HG03457 (cell line): ENCODE measurements around the gene TMPRSS13.

Source experiments
- ATAC-seq: cut with Tn5 transposase; IDR thresholded peaks from one replicate; pipeline ENCODE4 v1.9.1; 2021; ENCODE audit warnings: moderate number of reproducible peaks; ENCODE audit not compliant: unreplicated experiment

TMPRSS13 gene

DNA sequence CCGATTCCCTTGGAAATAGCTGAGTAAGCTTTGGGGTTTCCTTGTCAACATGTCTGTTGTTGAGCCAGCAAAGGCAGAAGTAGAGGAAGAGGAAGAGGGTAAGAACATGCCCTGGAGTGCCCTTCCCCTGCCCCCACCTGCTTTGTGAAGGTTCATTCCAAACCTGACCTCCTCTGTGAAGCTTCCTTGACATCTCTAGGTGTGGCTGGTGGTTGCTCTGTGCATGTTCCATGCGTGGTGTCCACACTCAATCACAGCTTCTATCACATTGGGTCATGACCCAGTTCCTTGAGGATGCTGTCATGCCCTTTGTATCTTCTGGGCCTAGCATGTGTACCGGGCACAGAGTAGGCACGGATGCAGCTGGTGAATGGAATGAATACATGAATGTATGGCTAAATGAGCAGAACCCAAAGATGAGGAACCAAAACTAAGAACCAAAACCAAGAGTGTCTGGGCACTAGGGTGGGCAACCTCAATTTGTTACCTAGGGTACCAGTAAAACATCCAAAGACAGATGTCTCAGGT lies 29.0 kb downstream of the TMPRSS13 start:
- ATAC-seq = no peak

DNA sequence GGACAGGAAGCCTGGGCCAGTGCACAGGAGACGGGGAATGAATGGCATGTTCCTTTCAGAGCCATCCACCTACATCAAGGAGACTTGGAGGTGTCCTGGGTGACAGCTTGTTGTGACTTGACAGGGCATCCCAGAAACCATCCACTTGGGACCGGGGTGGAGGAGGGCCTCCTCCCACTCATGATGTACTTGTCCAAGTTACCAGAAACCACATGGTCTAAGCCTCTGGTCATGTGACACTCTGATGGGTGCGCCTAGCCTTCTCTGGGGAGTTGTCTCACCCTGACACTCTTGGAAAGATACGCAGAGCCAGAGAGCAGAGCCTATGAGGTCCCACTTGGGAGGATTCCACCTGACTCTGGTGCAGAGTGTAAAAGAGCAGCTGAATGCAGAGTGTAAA lies 31.1 kb downstream of the TMPRSS13 start:
- ATAC-seq = no peak

DNA sequence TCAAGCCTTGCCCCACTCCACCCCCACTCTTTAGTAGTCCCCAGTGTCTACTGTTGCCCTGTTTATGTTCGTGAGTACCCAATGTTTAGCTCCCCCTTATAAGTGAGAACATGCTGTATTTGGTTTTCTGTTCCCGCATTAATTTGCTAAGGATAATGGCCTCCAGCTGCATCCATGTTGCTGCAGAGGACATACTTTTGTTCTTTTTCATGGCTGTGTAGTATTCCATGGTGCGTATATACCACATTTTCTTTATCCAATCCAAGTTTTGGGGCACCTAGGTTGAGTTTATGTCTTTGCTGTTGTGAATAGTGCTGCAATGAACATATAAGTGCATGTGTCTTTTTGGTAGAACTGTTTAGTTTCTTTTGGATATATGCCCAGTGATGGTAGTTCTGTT lies 36.6 kb downstream of the TMPRSS13 start:
- ATAC-seq = no peak

DNA sequence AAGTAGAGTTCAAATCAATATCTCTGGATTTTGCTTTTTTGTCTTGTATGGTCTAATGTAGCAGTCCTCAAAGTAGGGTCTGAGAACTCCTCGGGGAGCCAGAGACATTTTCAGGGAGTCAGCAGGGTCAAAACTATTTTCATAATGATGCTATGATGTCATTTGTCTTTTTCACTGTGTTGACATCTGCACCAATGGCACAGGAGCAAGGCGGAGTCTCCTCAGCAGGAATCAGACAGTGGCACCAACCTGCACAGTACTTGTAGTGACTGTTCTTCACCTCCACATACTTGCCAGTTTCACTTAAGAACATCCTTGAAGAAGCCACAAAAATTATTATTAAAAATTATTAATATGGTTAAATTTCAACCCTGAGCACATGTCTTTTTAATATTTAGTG lies 37.8 kb downstream of the TMPRSS13 start:
- ATAC-seq = no peak

- no peak for ATAC-seq
These were observed 41.0 kb downstream of the TMPRSS13 start for GRCh38 chr11:117888139-117888566.

- ATAC-seq = no peak
These were observed 41.6 kb downstream of the TMPRSS13 start for GRCh38 chr11:117887431-117888138.

- ATAC-seq = no peak
These were observed 43.4 kb downstream of the TMPRSS13 start for GRCh38 chr11:117885777-117886176.

DNA sequence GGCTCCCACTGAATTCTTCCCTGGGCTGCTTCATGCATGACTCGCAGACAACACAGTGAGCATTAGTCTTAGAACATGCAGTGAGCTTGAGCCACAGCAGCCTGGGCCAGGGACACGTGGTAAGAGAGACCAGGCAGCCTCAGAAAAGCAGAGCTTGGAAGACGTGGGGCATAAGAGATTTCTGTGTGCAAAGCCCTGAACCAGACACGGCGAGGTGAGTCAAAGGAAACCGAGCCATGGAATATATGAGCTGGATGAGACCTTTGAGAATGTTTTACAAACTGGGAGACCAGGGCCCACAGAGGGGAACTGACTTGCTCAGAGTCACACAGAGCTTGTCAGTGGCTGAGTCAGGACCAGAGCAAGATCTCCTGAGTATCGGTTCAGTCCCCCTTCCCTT lies 44.2 kb downstream of the TMPRSS13 start:
- ATAC-seq = no peak

- no peak for ATAC-seq
These were observed 46.1 kb downstream of the TMPRSS13 start for GRCh38 chr11:117883063-117883462.

DNA sequence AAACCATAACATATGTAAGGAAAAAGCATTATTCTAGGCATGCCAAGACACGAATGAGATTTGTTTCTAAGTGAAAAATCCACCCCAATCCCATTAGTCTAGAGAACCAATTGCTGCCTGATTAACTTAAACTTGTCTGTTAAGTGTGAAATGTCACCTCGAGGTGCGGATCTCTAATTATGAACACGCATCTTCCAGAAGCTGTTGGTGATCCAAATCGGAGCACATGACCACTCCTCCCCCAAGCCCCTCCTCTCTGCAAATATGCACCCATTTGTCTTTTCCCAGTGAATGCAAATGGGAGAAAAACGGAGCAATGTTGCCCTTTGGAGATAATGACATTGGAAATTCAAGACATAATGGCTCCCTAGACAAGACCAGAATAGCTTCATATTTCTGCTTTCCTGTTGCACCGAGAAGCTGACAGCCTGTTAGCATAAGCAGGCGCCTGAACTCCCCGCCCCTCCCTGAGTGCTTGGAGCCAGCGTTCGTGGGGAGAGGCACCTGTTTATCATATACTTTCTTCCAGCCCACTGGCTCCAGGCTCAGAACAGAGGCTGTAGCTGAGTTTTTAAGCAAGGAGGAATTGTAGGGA lies 46.8 kb downstream of the TMPRSS13 start:
- ATAC-seq = no peak

DNA sequence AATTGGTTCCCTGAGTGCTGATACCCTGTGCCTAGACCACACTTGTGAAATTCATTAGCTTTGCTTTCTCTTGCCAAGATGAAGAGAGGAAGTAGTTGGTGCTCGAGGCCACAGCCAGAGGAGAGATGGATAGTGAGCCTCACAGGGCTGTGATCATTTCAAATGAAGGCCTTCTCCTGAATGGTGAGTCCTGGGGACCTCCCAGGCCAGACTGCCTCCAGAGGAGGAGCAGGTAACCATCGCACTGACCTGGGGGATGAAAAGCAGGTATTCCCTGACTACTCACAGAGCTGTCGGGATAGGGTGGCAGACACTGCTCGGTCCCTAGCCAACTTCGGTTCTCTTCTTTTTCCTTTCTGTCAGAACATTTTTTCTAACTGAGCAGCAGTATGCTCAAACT lies 48.0 kb downstream of the TMPRSS13 start:
- no peak for ATAC-seq

DNA sequence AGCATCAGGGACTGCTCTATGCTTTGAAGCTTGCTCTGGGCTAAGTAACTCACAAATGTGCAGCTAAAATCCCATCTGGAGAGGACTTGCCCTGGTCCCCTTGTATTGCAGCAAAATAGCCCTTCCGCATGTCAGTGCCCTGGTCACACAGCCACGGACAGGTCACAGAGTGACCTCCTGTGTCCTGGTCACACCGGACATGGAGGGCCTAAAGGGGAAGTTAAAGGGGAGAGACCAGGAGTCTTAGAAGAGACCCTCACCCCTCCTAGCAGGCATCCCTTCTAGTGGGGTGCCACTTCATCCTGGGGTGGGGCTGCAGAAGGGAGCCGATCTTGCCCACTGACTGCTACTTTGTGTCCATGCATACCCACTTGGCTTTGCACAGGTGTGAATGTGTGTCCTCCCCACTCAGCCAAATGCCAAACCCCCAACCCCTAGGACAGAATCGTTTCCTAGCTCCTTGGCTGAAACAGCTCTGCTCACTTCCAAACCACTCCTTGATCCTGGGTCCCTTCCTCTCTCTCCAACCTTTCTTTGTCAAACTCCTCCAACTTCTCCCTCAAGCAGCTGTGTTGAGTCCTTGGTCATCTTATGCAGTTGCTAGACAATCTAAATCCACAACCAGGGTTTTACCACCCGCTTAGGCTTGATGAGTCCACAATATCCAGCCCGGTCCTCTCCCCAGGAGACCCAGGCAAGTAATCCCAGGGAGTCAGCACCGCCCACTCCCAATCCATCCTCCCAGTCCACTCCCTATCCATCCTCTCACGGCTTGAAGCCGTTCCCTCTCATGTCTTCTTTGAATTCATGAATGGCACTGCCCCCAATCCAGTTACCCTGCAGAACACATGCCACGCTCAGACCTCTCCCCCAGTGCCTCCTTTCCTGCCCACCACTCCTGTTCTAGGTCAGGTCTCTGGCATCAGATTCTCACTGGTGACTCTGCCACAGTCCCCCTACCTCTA lies 49.4 kb downstream of the TMPRSS13 start:
- ATAC-seq = no peak

DNA sequence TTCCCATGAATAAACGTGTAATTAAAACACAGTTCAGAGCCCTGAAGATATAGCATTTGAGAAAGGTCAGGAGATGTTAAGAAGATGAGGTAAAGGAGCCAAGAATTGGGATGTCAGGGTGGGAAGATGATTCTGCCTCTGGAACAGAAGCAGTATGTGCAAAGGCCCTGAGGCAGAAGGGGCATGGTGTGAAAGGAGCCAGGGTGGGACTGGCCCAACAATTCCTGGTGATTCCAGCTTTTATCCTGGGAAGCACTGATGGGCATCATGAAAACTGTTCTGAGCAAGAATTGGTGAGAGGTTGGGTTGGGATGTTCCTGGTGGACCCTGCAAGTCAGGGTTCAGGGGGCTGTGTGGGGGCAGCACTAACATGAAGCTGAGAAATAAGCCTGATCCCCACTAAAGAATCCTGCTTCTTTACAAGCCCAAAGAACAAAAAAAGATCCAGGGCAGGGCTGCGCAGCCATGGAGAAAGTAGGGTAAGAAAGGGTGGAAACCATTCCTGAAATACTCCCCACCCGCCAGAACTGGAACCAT lies 50.2 kb downstream of the TMPRSS13 start:
- ATAC-seq = no peak

DNA sequence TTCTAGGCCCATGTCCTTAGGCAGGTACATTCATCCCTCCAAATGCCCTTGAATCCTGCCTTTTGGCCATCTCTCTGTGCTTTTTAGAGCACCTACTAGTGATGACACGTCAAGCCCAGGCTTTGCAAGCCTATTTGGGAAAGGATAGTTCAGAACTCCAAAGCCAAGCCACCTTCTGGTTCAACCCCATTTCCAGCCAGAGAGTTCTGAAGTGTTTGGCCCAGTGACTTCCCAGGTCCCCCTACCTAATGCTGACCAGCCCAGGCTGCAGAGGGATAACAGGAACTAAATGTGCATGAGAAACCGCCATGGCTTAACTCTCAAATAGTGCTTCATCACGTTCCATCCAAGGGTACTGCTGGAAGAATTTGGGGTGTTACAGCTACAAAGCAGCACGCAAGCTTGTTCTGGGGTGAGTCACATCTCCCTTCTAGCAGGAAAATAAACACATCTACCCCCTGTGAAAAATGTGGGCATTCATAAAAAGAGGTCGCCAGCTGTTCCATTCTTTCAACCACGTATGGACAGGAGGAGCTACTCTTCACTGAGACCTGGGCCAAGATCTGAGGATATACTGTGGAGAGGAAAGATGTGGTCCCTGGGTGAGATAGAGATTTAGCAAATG lies 50.8 kb downstream of the TMPRSS13 start:
- ATAC-seq = no peak

DNA sequence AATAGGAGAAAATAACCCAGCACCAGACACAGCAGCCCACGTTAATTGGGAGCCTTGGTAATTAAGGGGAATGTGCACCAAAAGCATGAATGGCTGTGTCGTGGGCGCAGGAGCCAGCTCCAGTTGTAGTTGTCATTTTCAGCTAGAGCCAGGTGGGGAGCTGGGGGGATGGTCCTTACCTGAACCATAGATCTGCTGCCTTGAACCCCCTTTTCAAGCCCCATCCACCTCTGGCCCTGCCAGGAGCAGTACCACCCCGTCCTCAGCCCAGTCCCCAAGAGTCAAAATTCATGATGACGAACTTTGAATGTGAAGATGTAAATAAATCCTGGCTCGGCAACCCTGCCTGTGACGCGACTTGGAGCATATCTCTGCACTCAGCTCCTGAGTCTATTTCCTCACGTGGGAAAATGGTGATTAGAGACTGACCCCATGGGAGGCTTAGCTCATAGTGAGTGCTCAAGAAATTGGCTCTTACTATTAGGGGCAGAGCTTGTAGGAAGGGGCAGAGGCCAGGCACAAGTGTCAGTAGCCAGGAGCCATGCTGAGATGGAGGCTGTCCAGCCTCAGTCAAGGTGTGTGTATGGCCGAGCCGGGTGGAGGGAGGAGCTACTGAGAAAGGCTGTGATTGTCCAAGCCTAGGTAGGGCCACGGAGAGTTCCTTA lies 52.0 kb downstream of the TMPRSS13 start:
- ATAC-seq = no peak

- no peak for ATAC-seq
These were observed 52.7 kb downstream of the TMPRSS13 start, which contains the start of gene FXYD6 for GRCh38 chr11:117876341-117877119. Gene FXYD6 (minus strand): TSS chr11:117876658. CDS start chr11:117842776, 33,882 bp downstream.

- no peak for ATAC-seq
These were observed 53.2 kb downstream of the TMPRSS13 start for GRCh38 chr11:117876059-117876340.

DNA sequence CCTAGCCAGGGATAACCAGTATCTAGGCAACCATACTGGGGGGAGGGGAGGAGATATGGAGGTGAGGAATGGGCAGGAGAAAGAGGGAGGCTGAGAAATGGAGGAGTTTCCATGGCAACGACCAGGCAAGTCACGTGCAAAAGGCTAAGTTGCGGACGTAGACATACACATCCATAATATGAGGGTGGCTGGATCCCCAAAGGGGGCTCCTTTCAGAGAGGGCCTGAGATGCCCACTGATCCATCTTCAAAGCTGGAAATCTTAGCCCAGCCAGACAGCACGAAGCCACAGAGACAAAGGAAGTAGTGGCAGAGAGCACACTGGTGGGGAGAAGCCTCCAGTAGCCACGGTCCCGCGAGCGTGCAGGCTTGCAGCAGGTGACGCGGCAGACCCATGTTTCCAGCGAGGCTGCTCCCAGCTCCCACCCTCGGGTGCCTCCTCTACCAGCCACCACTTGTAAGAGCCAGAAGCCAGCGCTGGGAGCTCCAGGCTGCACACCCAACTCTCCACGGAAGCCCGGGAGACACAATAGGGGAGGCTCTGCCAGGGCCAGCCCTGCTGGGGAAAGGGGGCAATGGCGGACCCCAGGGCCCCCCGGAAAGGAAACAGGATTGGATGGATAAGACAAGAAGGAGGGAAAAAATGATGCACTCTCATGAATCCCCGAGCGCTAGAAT lies 53.7 kb downstream of the TMPRSS13 start:
- ATAC-seq = no peak

DNA sequence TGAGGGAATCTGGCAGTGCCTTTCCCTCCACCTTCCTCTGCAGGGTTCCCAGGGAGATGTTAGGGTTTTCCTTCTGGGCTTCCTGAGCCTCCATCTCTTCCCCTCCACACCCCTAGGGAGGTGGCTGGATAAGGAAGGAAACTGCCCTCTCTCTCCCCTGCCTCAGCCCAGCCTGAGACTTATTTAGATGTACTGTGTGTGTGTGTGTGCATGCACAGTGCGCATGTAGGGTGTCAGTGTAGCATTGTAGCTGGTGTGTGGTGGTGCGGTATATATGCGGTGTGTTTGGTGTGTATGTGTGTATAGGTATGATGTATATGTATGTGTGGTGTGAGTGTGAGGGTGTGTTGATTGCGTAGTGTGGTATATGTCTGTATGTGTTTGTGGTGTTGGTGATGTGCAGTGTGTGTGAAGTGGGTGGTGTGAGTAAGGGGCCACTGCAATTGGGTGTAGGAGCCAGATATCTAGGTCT lies 54.3 kb downstream of the TMPRSS13 start:
- ATAC-seq = no peak
